Measurements from ENCODE around the gene CLDN19.
A peak's percentile ranks its signal among the peaks of the same experiment; 100 is the strongest.

Gene CLDN19

DNA sequence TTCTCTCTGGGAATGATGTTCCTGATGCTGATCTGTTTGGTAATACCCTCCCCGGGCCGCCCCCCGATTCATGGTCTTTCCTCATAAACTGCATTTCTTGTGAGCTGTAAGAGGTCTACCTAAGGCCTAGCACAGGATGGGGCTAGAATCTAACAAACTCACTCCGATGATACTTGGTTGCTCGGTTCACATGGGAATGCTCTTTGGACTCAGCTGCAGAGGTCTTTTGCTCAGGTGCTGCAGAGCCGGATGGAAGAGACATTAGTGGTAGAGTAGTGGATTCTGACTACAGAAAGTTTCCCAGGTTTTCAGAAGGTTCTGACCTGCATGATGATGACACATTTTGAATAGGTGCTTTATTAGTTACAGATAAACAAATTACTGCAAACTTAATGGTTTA is 36.5 kb upstream of the CLDN19 start:
- Histone ChIP-seq H3K4me3 (no peak overlapping the region), H3K9me3 (no peaks in the 10 kb centered on the region), H3K27ac (no peak overlapping the region), H3K4me1 (no peaks in the 10 kb centered on the region), H3K36me3 (peaks cover 97% of the 10 kb centered on the region), H3K9ac (no peak overlapping the region), H4K20me1 (peaks cover 30% of the 10 kb centered on the region), H3K27me3 (no peaks in the 10 kb centered on the region), H3K4me2 (no peak overlapping the region)
- TF ChIP-seq Cebpa-rat (IDR thresholded peaks at IDR 0.05) = no peak

DNA sequence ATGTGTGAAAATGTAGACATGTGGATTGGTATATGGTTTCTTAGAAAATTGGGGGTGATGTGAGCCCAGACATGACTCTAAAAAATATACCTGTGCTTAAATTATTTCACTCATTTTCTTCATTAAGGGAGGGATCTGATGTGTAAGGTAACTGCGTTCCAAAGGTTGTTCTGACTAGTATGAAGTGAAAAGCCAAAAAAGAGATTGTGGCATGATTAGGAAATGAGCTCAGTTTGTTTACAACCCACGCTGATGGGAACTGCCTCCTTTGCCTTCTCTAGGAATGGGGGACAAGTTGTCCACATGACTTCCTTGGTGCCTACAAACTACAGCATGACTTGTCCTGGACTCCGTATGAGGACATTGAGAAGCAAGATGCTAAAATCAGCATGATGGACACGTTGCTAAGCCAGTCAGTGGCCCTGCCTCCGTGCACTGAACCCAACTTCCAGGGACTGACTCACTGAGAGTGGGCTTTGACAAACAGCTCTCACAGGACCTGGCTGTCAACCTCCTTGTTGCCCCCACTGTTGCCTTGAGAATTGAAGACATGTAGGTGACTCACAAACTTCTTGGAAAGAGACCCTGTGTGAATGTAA is 35.0 kb upstream of the CLDN19 start:
- no peak overlapping the region for H3K4me2 ChIP-seq
- no peak overlapping the region for H3K27ac ChIP-seq
- H4K20me1 ChIP-seq = peaks cover 30% of the 10 kb centered on the region
- peaks cover 89% of the 10 kb centered on the region for H3K36me3 ChIP-seq
- H3K4me1 ChIP-seq = no peaks in the 10 kb centered on the region
- H3K27me3 ChIP-seq = no peaks in the 10 kb centered on the region
- no peak for TF ChIP-seq Cebpa-rat (IDR thresholded peaks at IDR 0.05)
- H3K9ac ChIP-seq = no peak overlapping the region
- H3K4me3 ChIP-seq = no peak overlapping the region
- no peaks in the 10 kb centered on the region for H3K9me3 ChIP-seq

DNA sequence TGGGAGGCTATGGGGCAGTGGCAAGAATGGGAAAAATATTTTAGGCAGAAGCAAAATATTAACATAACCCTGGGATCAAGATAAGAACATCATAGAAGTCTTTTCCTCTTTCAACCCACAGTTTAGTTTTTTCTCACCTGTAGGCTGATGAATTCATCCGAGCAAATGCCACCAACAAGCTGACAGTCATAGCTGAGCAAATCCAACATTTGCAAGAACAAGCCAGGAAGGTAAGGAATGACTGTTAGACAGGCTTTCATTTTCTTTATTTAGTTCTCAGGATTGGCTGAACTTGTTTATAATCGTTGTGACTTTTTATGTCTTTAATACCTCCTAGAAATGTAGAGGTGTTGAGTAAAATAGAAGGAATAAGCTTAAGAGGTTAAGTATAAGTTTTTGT is 33.4 kb upstream of the CLDN19 start:
- Histone ChIP-seq H3K4me2 (no peak overlapping the region), H3K9ac (no peak overlapping the region), H3K4me1 (peaks cover 10% of the 10 kb centered on the region), H3K27ac (no peak overlapping the region), H3K4me3 (no peak overlapping the region), H3K36me3 (peaks cover 88% of the 10 kb centered on the region), H3K27me3 (no peaks in the 10 kb centered on the region), H3K9me3 (no peaks in the 10 kb centered on the region), H4K20me1 (peaks cover 30% of the 10 kb centered on the region)
- TF ChIP-seq Cebpa-rat (IDR thresholded peaks at IDR 0.05) = no peak

DNA sequence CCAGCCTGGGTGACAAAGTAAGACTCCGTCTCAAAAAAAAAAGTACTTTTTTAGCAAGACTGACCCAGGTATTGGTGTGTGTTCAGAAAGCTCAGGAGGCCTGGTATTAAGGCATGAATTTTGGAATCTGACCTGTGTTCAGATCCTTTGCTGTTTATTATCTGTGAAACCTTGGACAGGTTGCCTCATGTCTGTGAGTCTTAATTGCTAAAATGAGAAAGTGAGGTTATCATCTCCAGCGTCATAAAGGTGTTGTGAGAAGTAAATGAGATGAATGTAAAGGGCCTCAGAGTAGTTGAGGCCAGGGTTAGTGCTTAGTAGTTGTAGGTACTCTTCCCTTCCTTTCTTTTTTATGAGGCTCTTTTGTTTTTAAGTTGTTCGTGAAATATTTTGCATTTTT is 29.8 kb upstream of the CLDN19 start:
- H3K4me2 ChIP-seq = no peak overlapping the region
- H3K27me3 ChIP-seq = no peaks in the 10 kb centered on the region
- no peak overlapping the region for H3K4me3 ChIP-seq
- H4K20me1 ChIP-seq = peaks cover 38% of the 10 kb centered on the region
- no peaks in the 10 kb centered on the region for H3K9me3 ChIP-seq
- no peak overlapping the region for H3K9ac ChIP-seq
- H3K4me1 ChIP-seq = peaks cover 27% of the 10 kb centered on the region
- H3K36me3 ChIP-seq = peaks cover 52% of the 10 kb centered on the region
- TF ChIP-seq Cebpa-rat (IDR thresholded peaks at IDR 0.05) = no peak
- no peak overlapping the region for H3K27ac ChIP-seq

DNA sequence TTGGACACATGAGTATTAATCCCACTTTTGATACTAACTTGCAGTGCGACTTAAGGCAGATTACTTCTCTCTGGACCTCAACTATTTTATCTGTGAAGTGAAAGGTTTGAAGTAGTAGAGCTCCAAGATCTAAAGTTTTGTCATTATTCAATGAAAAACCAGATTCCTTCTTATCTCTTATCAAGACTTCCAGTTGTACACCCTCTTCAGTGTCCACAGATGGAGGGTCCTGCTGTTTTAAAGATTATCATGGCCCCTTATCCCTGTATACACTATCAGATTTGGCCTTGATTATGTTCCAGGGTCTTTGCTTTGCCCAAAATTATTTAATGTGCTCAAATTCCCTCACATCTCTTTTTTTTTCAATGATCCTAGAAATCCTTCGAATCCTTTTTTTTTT is 28.1 kb upstream of the CLDN19 start:
- Histone ChIP-seq H3K4me3 (peak overlapping the region; percentile 98), H3K27ac (0 out of 2 replicates have a peak overlapping the region, but pooled peaks have one; percentile 85), H3K9ac (peak overlapping the region; percentile 94)

DNA sequence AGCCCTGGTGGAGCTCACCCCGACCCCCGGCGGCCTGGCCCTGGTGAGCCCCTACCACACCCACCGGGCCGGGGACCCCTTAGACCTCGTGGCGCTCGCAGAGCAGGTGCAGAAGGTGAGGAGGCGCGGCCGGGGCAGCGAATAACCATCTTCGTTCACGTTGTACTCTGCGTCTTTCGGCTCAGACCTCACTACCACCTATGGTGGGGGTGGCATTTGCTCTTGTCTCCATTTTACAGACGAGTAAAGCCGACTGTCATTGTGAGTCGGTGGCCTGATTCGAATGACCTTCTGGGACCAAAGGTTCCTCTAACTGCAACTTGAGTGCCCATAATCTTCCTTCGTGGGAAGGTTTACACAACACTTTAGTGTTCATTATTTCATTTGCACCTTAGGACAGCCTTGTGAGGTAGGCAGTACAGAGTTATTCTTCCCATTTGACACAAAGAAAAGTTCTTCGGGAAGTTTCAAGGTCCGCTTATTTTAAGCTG is 27.5 kb upstream of the CLDN19 start:
- Histone ChIP-seq H3K9me3 (no peaks in the 10 kb centered on the region), H3K9ac (peak overlapping the region; percentile 94), H3K4me2 (peak overlapping the region; percentile 95), H3K4me1 (peaks cover 47% of the 10 kb centered on the region), H3K27ac (peak overlapping the region; percentile 85), H3K4me3 (peak overlapping the region; percentile 98), H3K27me3 (no peaks in the 10 kb centered on the region), H3K36me3 (peaks cover 33% of the 10 kb centered on the region), H4K20me1 (peaks cover 40% of the 10 kb centered on the region)
- TF ChIP-seq Cebpa-rat (IDR thresholded peaks at IDR 0.05) = no peak

More for the DNA sequence above, 28.1 kb upstream of the CLDN19 start:
- no peak for TF ChIP-seq Cebpa-rat (IDR thresholded peaks at IDR 0.05)
- H3K4me1 ChIP-seq = peaks cover 41% of the 10 kb centered on the region
- peaks cover 36% of the 10 kb centered on the region for H3K36me3 ChIP-seq
- H3K4me2 ChIP-seq = peak overlapping the region; percentile 95
- H4K20me1 ChIP-seq = peaks cover 42% of the 10 kb centered on the region
- H3K27me3 ChIP-seq = no peaks in the 10 kb centered on the region
- H3K9me3 ChIP-seq = no peaks in the 10 kb centered on the region

DNA sequence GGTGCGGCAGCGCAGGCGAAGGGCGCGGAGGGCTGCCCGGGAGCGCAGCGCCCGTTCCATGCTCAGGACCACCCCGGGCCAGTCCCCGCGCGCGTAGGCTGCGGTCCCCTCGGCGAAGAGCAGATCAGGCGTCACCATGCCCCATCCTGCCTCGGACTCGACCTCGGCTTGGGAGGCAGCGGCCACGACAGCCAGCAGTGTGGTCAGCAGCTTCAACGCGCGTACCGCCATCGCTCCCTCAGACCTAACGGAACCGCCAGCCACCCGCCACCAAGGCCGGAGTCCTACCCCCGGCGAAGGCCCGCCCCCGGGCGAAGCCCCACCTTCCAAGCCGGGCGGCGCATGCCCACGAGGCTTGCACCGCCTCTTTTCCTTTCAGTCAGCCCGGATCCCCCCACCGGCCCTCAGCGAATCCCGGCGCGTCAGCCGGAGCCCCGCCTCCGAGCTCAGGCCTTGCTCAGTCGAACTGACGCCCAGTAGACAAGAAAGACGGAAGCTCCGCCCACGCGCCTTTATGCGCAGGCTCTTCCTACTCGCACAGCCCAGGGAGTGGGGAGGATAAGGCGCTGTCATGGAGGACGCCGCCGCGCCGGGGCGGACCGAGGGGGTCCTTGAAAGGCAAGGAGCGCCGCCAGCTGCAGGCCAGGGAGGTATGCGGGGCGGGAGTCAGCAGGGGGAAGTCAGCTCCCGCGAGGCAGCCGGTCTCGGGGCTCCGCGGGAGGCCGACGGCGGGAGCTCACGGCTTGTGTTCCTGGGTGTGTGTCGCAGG is 26.9 kb upstream of the CLDN19 start, which contains the start of the genes C1orf50 and P3H1:
Gene C1orf50 (plus strand): TSS at position 509 of the 769 bp plus-strand sequence. CDS start 63 bp downstream, at position 572.
Gene P3H1 (minus strand): TSS at position 288 of the 769 bp plus-strand sequence. CDS start 57 bp downstream, at position 231.
- Histone ChIP-seq H3K27ac (peak within 1 kb of the TSS; percentile 86), H3K9me3 (no peaks in the 10 kb centered on the region)

DNA sequence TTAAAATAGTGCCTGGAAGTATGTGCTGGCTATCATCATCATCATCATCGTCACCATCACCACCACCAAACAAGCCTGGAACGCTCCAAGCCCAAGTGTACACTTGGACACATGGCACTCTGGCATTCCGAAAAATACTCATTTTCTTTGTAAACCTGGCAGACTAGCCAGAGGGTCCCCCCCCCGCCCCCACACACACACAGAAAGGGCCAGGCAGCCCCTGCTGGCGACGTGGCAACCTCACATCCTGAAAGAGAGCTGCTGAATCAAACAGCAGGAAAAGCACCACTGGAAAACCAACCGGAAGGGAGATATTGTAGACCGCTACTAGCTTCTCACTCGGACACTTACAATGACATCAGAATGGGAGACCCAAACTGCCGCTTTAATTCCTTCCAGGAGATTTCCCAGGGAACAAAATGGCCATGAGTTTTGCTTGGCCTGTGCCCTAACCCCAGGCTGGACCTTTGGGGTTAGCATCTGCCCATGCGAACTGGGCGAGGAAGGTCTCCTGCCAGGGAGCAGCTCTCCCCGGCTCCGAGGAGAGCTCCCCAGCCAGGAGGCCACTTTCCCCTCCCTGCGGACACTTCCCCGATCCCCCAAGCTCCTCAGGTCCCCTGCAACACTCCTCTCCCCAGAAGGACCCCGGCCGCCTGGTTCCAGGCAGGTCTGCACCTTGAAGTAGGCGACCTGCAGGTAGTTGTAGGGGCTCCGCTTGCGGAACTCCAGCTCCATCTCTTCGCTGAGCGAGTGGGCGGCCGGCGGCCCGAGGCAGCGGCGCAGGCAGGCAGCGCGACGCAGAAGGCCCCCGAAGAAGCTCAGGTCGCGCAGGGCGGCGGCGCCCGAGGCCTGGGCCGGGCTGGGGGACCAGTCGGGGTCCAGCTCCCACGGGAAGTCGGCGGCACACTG is 26.1 kb upstream of the CLDN19 start:
- peak overlapping the region; percentile 86 for H3K4me2 ChIP-seq
- H3K4me1 ChIP-seq = peaks cover 53% of the 10 kb centered on the region
- H3K9me3 ChIP-seq = no peaks in the 10 kb centered on the region
- no peak for TF ChIP-seq Cebpa-rat (IDR thresholded peaks at IDR 0.05)
- H3K27me3 ChIP-seq = no peaks in the 10 kb centered on the region
- H3K36me3 ChIP-seq = peaks cover 38% of the 10 kb centered on the region
- H3K27ac ChIP-seq = peak overlapping the region; percentile 86
- peak overlapping the region; percentile 94 for H3K9ac ChIP-seq
- peak overlapping the region; percentile 98 for H3K4me3 ChIP-seq
- peaks cover 41% of the 10 kb centered on the region for H4K20me1 ChIP-seq

More for the DNA sequence above, 26.9 kb upstream of the CLDN19 start, which contains the start of the genes C1orf50 and P3H1:
- H3K4me2 ChIP-seq = peak within 1 kb of the TSS; percentile 95
- no peaks in the 10 kb centered on the region for H3K27me3 ChIP-seq
- peak within 1 kb of the TSS; percentile 98 for H3K4me3 ChIP-seq
- H3K36me3 ChIP-seq = peaks cover 34% of the 10 kb centered on the region
- peaks cover 41% of the 10 kb centered on the region for H4K20me1 ChIP-seq
- H3K9ac ChIP-seq = peak within 1 kb of the TSS; percentile 94
- TF ChIP-seq Cebpa-rat (IDR thresholded peaks at IDR 0.05) = no peak
- peaks cover 53% of the 10 kb centered on the region for H3K4me1 ChIP-seq

DNA sequence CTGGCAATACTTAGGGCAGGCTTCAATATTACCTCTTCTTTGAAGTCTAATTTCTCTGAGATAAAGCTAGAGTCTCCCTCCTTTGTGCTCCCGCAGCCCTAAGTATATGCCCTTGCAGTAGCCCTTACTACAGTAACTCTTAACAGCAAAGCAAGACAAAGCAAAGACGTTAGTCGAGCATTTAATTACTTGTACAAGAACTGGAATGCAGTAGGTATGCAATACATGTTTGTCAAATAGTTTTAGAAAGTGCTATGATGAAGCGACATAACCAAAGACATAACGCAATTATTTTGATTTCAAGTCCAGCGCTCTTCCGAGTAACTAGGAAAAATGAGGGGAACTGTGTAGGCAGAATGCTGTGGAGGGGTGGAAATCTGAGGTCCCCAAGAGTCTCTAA is 25.2 kb upstream of the CLDN19 start:
- peak overlapping the region; percentile 94 for H3K9ac ChIP-seq
- 0 out of 2 replicates have a peak overlapping the region, but pooled peaks have one; percentile 86 for H3K27ac ChIP-seq
- H3K27me3 ChIP-seq = no peaks in the 10 kb centered on the region
- TF ChIP-seq Cebpa-rat (IDR thresholded peaks at IDR 0.05) = no peak
- H3K36me3 ChIP-seq = peaks cover 40% of the 10 kb centered on the region
- H3K4me1 ChIP-seq = peaks cover 53% of the 10 kb centered on the region
- H4K20me1 ChIP-seq = peaks cover 41% of the 10 kb centered on the region
- H3K9me3 ChIP-seq = no peaks in the 10 kb centered on the region
- peak overlapping the region; percentile 86 for H3K4me2 ChIP-seq
- peak overlapping the region; percentile 98 for H3K4me3 ChIP-seq

All from BLaER1 (cell line).